CD4-positive, alpha-beta T cell treated with Interleukin-6 at 100 ng/mL for 8 hours (primary cell): ENCODE measurements around the gene MYOD1.

Experiments
- DNase-seq: peaks from one replicate; pipeline ENCODE4 v3.0.0-alpha.2; 2020; ENCODE audit warnings: mixed read lengths, low spot score

Gene MYOD1

DNA sequence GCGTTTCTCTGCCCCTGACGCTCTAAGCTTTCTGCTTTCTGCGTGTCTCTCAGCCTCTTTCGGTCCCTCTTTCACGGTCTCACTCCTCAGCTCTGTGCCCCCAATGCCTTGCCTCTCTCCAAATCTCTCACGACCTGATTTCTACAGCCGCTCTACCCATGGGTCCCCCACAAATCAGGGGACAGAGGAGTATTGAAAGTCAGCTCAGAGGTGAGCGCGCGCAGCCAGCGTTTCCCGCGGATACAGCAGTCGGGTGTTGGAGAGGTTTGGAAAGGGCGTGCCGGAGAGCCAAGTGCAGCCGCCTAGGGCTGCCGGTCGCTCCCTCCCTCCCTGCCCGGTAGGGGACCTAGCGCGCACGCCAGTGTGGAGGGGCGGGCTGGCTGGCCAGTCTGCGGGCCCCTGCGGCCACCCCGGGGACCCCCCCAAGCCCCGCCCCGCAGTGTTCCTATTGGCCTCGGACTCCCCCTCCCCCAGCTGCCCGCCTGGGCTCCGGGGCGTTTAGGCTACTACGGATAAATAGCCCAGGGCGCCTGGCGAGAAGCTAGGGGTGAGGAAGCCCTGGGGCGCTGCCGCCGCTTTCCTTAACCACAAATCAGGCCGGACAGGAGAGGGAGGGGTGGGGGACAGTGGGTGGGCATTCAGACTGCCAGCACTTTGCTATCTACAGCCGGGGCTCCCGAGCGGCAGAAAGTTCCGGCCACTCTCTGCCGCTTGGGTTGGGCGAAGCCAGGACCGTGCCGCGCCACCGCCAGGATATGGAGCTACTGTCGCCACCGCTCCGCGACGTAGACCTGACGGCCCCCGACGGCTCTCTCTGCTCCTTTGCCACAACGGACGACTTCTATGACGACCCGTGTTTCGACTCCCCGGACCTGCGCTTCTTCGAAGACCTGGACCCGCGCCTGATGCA, at the start of gene MYOD1:
Gene MYOD1, plus strand, starts transcription at position 544 of the 910 bp plus-strand sequence. Its CDS starts 212 bp downstream, at position 756.
- no peak for DNase-seq

DNA sequence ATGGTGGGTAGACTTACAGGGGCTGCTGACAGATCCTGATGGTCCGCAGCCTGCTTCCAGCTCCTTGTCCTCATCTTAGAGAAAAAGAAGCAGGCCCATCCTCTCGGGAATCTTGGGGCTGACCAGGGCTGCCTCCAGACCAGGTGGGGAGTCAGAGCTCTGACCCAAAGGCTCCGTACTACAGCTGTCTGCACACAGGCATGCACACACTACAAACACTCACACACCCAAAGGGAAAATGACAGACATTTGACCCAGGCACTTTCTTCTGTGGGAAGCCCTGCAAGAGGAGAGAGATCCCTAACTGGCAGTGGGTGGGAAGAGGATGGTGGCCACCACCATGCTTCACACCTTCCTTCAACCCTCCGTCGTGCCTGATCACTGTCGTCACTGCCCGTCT, 46.9 kb upstream of the MYOD1 start:
- DNase-seq = no peak

GRCh38 chr11:17673951-17674350, 45.4 kb upstream of the MYOD1 start:
- DNase-seq = no peak

DNA sequence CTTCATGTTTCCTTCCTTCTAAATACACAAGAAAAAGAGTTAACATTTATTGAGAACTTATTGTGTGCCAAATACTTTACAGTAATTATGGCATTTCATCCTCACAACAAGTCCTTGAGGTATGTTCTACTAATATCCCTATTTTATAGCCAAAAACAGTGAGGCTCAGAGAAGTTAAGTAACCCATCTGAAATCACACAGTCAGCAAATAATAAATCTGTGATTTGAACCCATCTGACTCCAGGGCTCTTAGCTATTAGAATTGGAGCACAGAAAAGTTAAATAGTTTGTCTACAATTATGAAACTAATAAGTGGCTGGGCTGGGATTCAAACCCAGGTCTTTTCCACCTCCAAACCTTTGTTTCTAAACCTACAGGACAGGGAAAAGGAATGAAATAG, 36.5 kb upstream of the MYOD1 start:
- no peak for DNase-seq

GRCh38 chr11:17683377-17684161, 35.8 kb upstream of the MYOD1 start:
- no peak for DNase-seq

DNA sequence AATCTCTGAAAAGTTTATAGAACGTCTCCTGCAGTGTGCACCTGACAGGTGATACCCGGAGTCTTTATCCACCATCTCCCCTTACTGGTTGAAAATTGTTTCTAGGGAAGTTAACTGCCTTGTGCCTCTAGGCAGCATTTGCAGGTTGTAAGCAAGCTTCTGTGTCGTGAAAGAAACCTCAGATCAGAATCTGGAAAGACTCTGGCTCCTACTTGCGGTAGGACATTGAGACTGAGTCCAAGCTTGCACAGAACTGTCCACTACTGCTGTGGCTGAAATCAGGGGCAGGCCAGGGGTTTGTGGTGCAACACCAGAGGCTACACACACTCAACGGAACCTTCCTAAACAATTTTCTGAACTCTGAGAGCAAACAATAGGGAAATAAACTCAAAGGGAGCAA, 34.8 kb upstream of the MYOD1 start:
- no peak for DNase-seq

- no peak for DNase-seq
These were observed 33.0 kb upstream of the MYOD1 start for GRCh38 chr11:17686231-17686980.

GRCh38 chr11:17687946-17688670, 31.3 kb upstream of the MYOD1 start:
- DNase-seq = no peak

DNA sequence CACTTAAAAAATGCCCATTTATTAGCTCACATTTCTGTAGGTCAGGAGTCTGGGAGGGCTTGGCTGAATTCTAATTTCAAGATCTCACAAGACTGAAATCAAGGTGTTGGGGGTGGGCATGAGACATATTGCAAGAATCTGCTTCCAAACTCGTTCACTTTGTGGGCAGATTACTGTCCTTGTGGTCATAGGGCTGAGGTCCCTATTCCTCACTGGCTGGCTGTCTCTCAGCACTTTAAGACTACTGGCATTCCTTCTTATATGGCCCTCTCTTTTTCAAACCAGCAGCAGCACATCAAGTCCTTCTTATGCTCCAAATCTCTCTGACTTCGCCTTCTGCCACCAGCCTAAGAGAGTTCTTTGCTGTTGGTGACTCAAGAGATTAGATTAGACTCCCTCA, 27.8 kb upstream of the MYOD1 start:
- no peak for DNase-seq

DNA sequence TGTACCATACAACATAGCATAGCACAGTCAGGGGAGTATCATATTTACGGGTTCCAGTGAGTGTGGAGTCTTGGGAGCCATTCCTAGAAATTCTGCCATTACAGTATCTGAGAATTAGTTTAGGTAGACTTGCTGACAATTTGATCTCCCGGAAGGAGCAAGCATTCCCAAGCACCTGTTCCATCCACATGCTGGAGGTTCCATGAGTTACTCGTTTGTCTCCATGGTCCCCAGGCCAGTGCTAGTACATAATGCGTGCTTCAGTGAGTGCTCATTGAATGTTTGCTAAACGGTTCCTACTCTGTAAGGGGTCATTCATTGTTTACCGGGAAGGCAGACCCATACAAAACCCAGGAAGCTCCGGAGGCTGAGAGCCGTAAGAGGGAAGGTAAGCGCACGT, 27.4 kb upstream of the MYOD1 start:
- no peak for DNase-seq

GRCh38 chr11:17692931-17693330, 26.4 kb upstream of the MYOD1 start:
- no peak for DNase-seq

DNA sequence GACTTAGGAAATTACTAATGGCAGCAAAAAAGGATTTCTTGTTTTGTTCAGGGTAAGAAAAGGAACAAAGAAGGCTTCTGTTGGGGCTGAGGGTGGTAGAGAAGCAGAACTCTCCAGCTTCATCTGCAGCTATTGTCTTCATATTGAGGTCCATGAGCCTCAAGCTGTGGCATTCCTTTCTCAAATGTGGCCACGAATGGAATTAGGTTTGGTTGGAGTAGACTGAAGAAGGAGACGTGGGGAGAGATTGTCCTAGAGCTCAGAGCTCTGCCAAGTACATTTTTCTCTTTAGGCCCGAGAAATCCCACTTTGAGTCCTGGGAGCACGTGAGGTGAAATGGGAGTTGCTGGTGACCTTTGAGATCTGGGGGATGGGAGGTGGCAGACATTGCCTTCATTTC, 25.8 kb upstream of the MYOD1 start:
- DNase-seq = no peak

- no peak for DNase-seq
These were observed 24.8 kb upstream of the MYOD1 start for GRCh38 chr11:17694494-17695110.

- no peak for DNase-seq
These were observed 23.6 kb upstream of the MYOD1 start for GRCh38 chr11:17695454-17696441.

- DNase-seq = no peak
These were observed 22.6 kb upstream of the MYOD1 start for GRCh38 chr11:17696741-17697140.

GRCh38 chr11:17697175-17697949, 22.0 kb upstream of the MYOD1 start:
- DNase-seq = no peak

DNA sequence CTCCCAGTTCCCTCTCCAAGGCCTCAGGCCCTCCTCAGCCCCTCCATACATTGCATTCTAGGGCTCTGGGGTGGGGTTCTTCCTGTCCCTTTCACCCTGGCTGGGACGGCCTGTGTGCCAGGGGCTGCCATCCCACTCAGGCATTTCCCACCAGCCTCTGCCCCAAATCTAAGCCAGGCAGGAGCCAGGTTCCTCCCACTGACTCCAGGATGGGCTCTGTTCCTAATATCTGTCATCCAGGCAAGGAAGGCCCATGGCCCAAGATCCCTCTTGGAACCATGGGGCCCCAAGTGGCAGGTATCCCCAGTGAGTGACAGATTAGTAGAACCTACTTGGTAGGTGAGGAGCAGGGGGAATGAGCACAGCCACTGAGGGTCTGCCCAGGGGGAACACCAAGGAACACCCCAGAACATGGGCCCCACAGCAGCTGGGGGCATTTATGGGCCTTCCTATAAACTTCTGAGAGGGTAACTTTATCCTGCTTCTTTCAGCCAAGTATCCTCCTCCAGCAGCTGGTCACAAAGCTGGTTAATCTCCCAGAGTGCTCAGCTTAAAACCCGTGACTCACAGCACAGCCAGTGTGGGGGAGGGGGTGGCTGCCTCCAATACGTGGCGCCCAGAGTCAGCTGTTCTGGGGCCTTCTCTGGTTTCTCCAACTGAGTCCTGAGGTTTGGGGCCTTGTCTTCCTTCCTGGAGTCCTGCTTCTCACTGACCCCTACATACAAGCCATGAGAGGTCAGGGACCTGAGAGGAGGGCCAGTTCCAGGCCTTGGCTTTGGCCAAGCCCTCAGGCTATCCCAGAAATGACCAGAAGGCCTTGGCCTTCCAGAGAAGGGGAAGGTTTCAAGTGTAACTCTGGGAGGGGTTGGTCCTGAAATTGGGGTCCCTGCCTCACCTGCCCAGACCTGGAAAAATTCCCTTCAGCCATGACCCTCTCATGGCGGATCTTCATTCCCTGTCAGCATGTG, 19.9 kb upstream of the MYOD1 start:
- no peak for DNase-seq

- no peak for DNase-seq
These were observed 18.4 kb upstream of the MYOD1 start for GRCh38 chr11:17700991-17701390.
